Sigmoid colon (tissue), 7 donors: Measurements from ENCODE around the gene GNMT. TPM values are rescaled to one million over a fixed set of nuclear protein-coding genes. Genes with fewer than 3 reads are reported as not detected.
"Not testable (repeated sequence)": the region's sequence is repeated elsewhere in the genome, so short reads cannot be mapped to it uniquely, and the experiment has no call there.

Experiments
- DNase-seq: peaks from one replicate; pipeline ENCODE4 v3.0.0-alpha.2; 2019
- H3K27ac ChIP-seq, 4 donors: fragments of 200-600 bp; sonication (generic); one replicate each; pipeline ENCODE4 v1.5.1; 2016 to 2019; ENCODE audit warnings: mild to moderate bottlenecking in 1 of 4
- H3K27me3 ChIP-seq, 3 donors: fragments of 200-600 bp; sonication (generic); one replicate each; pipeline ENCODE4 v1.5.1; 2019; ENCODE audit warnings: mild to moderate bottlenecking in 1 of 3
- H3K36me3 ChIP-seq, 4 donors: fragments of 200-600 bp; sonication (generic); one replicate each; pipeline ENCODE4 v1.5.1; 2016 to 2019
- H3K4me1 ChIP-seq, 4 donors: fragments of 200-600 bp; sonication (generic); one replicate each; pipeline ENCODE4 v1.5.1; 2017 to 2019
- H3K4me3 ChIP-seq, 4 donors: fragments of 200-600 bp; sonication (generic); one replicate each; pipeline ENCODE4 v1.5.1; 2017 to 2019; ENCODE audit warnings: mild to moderate bottlenecking in 2 of 4, moderate library complexity in 1 of 4
- H3K9me3 ChIP-seq, 4 donors: fragments of 200-600 bp in 3 of 4; sonication (generic) in 3 of 4; one replicate each; pipeline versions ENCODE4 v1.5.1 to v1.6.1; 2013 to 2019
- EP300 ChIP-seq, 4 donors: sonication (generic); formaldehyde crosslinking; IDR thresholded peaks; one replicate each; pipeline ENCODE4 v1.6.1; 2017; ENCODE audit warnings: antibody characterized with exemption in 4 of 4
- POLR2A ChIP-seq, 2 donors: fragments of 450-650 bp; IDR thresholded peaks; one replicate each; pipeline ENCODE4 v1.6.1; 2016; ENCODE audit warnings: antibody characterized with exemption in 2 of 2, mild to moderate bottlenecking in 2 of 2, moderate library complexity in 2 of 2
- POLR2AphosphoS5 ChIP-seq, 4 donors: sonication (generic); formaldehyde crosslinking; IDR thresholded peaks; one replicate each; pipeline ENCODE4 v1.6.1; 2017; ENCODE audit warnings: antibody characterized with exemption in 4 of 4
- WGBS, 2 donors: extraction: QIAGEN DNeasy Blood & Tissue Kit; methylation state at CpG; one replicate each; pipeline ENCODE4 v1.1.7; 2013; 5-methylcytosine and 5-hydroxymethylcytosine counted together
- intact Hi-C: fragments of 100-400 bp; cut with DNase I; formaldehyde crosslinking; loops from one replicate; pipeline ENCODE4 v1.15.1; 2023
- polyA plus RNA-seq, 3 donors: library from polyadenylated mRNA; stranded (reverse); fragments of 200-250 nt; gene quantifications; one replicate each; pipeline ENCODE4 v1.2.3, GENCODE V29; 2013
- total RNA-seq, 4 donors: library from RNA; depleted of rRNA; stranded (reverse); fragments of >200 nt; gene quantifications; one replicate each; pipeline ENCODE4 v1.1.0, GENCODE V29; 2016
- TF ChIP-seq, protein P1 (sequence below), 4 experiments: fragments of 450-650 bp in 3 of 4; fragments of 200-600 bp in 1 of 4; IDR thresholded peaks; one replicate each; pipeline ENCODE4 v1.5.1; 2016 to 2019; ENCODE audit warnings: antibody characterized with exemption in 4 of 4, mild to moderate bottlenecking in 3 of 4, moderate library complexity in 2 of 4
- donor health status: healthy with polysubstance abuse.
- donor health status: Bipolar disorder and iron deficiency.
- donor health status: healthy.

The GNMT gene
- total and polyA plus RNA-seq, 7 donors: 0.45 to 0.54 TPM; not detected in 5

DNA sequence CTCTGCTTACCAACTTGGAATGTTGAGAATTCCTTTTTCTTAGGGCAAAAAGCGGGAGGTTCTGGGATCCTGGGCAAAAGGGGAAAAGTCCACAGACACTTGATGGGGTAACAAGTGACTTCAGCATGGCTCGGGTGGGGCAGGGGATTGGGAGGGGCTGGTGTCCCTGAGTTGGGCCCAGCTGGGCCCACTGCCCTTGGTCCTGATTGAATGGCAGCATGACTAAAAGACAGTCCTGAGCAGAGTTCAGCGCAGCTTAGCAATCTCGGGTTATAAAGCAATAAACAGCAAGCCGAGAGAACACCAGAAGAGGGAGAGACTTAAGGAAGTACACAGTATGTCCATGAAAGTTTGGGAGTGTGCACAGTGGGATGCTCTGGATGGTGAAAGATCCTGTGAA, 29.4 kb downstream of the GNMT start:
- intact Hi-C loops: no loop called here
- H3K4me1 ChIP-seq: peaks cover 0 to 39% (median 34%) of the 10 kb centered on the region in 4 donors
- no peak overlapping the region for H3K4me3 ChIP-seq
- TF ChIP-seq, protein P1, sequence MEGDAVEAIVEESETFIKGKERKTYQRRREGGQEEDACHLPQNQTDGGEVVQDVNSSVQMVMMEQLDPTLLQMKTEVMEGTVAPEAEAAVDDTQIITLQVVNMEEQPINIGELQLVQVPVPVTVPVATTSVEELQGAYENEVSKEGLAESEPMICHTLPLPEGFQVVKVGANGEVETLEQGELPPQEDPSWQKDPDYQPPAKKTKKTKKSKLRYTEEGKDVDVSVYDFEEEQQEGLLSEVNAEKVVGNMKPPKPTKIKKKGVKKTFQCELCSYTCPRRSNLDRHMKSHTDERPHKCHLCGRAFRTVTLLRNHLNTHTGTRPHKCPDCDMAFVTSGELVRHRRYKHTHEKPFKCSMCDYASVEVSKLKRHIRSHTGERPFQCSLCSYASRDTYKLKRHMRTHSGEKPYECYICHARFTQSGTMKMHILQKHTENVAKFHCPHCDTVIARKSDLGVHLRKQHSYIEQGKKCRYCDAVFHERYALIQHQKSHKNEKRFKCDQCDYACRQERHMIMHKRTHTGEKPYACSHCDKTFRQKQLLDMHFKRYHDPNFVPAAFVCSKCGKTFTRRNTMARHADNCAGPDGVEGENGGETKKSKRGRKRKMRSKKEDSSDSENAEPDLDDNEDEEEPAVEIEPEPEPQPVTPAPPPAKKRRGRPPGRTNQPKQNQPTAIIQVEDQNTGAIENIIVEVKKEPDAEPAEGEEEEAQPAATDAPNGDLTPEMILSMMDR (IDR thresholded peaks at IDR 0.05): no peak
- TF ChIP-seq POLR2A (IDR thresholded peaks at IDR 0.05): no peak
- no peak for TF ChIP-seq EP300 (IDR thresholded peaks at IDR 0.05)
- TF ChIP-seq POLR2AphosphoS5 (IDR thresholded peaks at IDR 0.05): no peak
- H3K27me3 ChIP-seq: no peaks in the 10 kb centered on the region
- peaks cover 0 to 44% (median 4%) of the 10 kb centered on the region in 4 donors for H3K36me3 ChIP-seq
- H3K9me3 ChIP-seq: no peaks in the 10 kb centered on the region
- no peak for DNase-seq
- no peak overlapping the region for H3K27ac ChIP-seq
- 28 to 68% methylated on average over 5 of the region's 5 CpGs for WGBS, 2 donors

DNA sequence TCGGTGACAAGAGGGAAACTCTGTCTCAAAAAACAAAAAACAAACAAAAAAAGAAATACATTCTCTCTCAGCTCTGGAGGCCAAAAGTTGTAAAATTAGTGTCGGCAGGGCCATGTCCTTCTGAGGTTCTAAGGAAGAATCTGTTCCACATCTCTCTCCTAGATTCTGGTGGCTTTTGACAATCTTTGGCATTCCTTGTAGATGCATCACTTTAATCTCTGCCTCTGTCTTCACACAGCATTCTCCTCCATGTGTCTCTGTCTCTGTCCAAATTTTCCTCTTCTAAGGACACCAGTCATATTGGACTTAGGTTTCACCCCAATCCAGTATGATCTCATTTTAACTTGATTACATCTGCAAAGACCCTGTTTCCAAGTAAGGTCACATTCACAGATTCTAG, 32.9 kb downstream of the GNMT start:
- H3K4me1 ChIP-seq: peaks cover 0 to 5% (median 2%) of the 10 kb centered on the region in 4 donors
- H3K9me3 ChIP-seq: no peaks in the 10 kb centered on the region
- H3K4me3 ChIP-seq: no peak overlapping the region
- H3K27ac ChIP-seq: no peak overlapping the region
- H3K27me3 ChIP-seq: no peaks in the 10 kb centered on the region
- intact Hi-C loops: no loop called here
- 86 to 91% methylated on average over 2 of the region's 2 CpGs for WGBS, 2 donors
- TF ChIP-seq POLR2AphosphoS5 (IDR thresholded peaks at IDR 0.05): no peak
- no peak for TF ChIP-seq POLR2A (IDR thresholded peaks at IDR 0.05)
- TF ChIP-seq, protein P1 (IDR thresholded peaks at IDR 0.05): no peak
- TF ChIP-seq EP300 (IDR thresholded peaks at IDR 0.05): no peak
- DNase-seq: no peak
- peaks cover 0 to 44% (median 4%) of the 10 kb centered on the region in 4 donors for H3K36me3 ChIP-seq

DNA sequence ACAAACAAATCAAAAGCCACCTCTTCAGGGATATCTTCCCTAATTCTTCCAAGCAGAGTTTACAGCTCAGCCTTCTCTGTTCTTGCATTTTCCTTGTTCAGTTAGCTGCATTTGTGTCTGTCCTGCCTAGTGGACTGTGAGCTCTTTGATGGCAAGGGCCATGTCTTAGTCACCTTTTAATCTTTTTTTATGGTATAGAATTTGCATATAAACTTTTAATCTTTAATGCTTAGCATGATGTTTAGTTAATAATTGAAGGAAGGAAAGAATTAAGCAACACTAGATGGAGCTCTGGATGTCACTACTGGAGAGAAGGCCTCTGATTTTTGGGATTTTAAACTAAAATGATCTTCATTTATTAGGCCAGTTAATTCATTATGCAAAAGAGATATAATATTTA, 36.0 kb downstream of the GNMT start:
- H3K4me3 ChIP-seq: no peak overlapping the region
- TF ChIP-seq EP300 (IDR thresholded peaks at IDR 0.05) (no peak), POLR2A (IDR thresholded peaks at IDR 0.05) (no peak)
- H3K27me3 ChIP-seq: no peaks in the 10 kb centered on the region
- no peaks in the 10 kb centered on the region for H3K9me3 ChIP-seq
- intact Hi-C loops: no loop called here
- H3K27ac ChIP-seq: no peak overlapping the region
- H3K36me3 ChIP-seq: peaks cover 0 to 16% (median 0%) of the 10 kb centered on the region in 4 donors
- no peak for DNase-seq
- no peaks in the 10 kb centered on the region for H3K4me1 ChIP-seq

DNA sequence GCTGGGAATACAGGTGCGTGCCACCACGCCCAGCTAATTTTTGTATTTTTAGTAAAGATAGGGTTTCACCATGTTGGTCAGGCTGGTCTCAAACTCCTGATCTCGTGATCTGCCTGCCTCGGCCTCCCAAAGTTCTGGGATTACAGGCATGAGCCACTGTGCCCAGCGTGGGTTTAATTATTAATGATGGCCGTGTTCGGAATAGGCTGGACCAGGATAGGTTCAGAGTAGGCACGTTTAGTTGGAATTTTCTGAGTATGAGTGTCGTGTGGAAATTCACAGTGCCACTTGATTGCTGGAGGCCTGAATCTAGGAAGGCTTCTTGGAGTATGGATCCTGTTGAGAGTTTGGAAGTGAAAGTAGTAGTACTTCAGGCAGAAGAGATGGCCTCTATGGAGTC, 37.7 kb downstream of the GNMT start:
- WGBS, 2 donors: 94 to 96% methylated on average over 9 of the region's 9 CpGs
- DNase-seq, H3K9me3 ChIP-seq, H3K4me3 ChIP-seq, H3K4me1 ChIP-seq, H3K27ac ChIP-seq, H3K27me3 ChIP-seq, intact Hi-C loops: not testable (repeated sequence)
- H3K36me3 ChIP-seq: peaks cover 0 to 16% (median 0%) of the 10 kb centered on the region in 4 donors

DNA sequence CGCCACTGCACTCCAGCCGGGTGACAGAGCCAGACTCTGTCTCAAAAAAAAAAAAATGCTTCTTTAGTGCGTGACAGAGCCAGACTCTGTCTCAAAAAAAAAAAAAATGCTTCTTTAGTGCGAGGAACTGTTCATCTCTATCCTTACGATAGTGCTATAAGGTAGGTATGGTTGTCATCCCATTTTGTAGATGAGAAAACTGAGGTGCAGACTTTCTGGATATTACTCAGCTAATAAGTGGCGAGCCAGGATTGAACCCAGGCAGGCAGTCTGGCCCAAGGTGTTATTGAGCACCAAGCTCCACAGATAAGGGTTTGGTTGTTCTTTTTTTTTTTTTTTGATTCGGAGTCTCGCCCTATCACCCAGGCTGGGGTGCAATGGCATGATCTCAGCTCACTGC, 41.3 kb downstream of the GNMT start:
- Histone ChIP-seq H3K27ac (no peak overlapping the region), H3K4me3 (no peak overlapping the region), H3K9me3 (no peaks in the 10 kb centered on the region), H3K4me1 (no peaks in the 10 kb centered on the region), H3K27me3 (no peaks in the 10 kb centered on the region), H3K36me3 (peaks cover under 1 to 24% (median 5%) of the 10 kb centered on the region in 4 donors)
- WGBS, 2 donors: 96 to 97% methylated on average over 8 of the region's 8 CpGs
- no peak for TF ChIP-seq POLR2AphosphoS5 (IDR thresholded peaks at IDR 0.05)
- no peak for TF ChIP-seq POLR2A (IDR thresholded peaks at IDR 0.05)
- no peak for TF ChIP-seq EP300 (IDR thresholded peaks at IDR 0.05)
- TF ChIP-seq, protein P1 (IDR thresholded peaks at IDR 0.05): no peak
- DNase-seq: no peak
- intact Hi-C loops: no loop called here

DNA sequence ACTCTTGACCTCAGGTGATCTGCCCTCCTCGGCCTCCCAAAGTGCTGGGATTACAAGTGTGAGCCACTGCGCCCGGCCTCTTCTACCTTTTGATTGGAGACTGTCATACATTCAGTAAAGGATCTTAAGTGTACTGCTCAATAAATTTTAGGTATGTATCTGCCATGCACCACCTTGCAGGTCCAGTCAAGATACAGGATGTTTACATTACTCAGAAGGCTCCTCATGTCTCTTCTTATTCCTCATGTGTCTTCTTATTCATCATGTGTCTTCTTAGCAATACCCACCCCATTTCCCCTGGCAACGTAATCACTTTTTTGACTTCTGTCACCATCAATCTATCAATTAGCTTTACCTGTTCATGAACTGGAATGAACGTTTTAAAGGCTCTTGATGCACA, 45.3 kb downstream of the GNMT start:
- H3K4me1 ChIP-seq: no peaks in the 10 kb centered on the region
- TF ChIP-seq POLR2AphosphoS5 (IDR thresholded peaks at IDR 0.05) (no peak), EP300 (IDR thresholded peaks at IDR 0.05) (no peak), POLR2A (IDR thresholded peaks at IDR 0.05) (no peak)
- TF ChIP-seq, protein P1 (IDR thresholded peaks at IDR 0.05): no peak
- 91 to 95% methylated on average over 5 of the region's 5 CpGs for WGBS, 2 donors
- intact Hi-C loops: no loop called here
- no peak overlapping the region for H3K4me3 ChIP-seq
- H3K9me3 ChIP-seq: no peaks in the 10 kb centered on the region
- no peak for DNase-seq
- H3K27me3 ChIP-seq: no peaks in the 10 kb centered on the region
- H3K27ac ChIP-seq: no peak overlapping the region
- peaks cover 22 to 65% (median 37%) of the 10 kb centered on the region in 4 donors for H3K36me3 ChIP-seq
